Gastrocnemius medialis (tissue), 4 donors: ENCODE measurements around the gene CSGALNACT2.

Source experiments
- CTCF ChIP-seq, 5 experiments: fragments of 450-650 bp in 3 of 5; fragments of 200-600 bp in 2 of 5; sonication (generic) in 2 of 5; IDR thresholded peaks in 4 of 5; conservative IDR thresholded peaks in 1 of 5; 1 replicate in 4 of 5; 2 replicates in 1 of 5; pipeline ENCODE4 v1.5.1; 2016 to 2019; ENCODE audit warnings: antibody characterized with exemption in 5 of 5, mild to moderate bottlenecking in 3 of 5, moderate library complexity in 3 of 5
- POLR2A ChIP-seq, 2 donors: fragments of 450-650 bp; IDR thresholded peaks; one replicate each; pipeline ENCODE4 v1.6.1; 2017; ENCODE audit warnings: antibody characterized with exemption in 2 of 2, mild to moderate bottlenecking in 2 of 2, moderate library complexity in 2 of 2

- TF ChIP-seq POLR2A (IDR thresholded peaks at IDR 0.05) (no peak), CTCF (IDR thresholded peaks at IDR 0.05 in 4 of 5, conservative IDR thresholded peaks at IDR 0.05 in 1 of 5) (no peak)
Observed at GRCh38 chr10:43116596-43116995, 21.6 kb upstream of the CSGALNACT2 start.
